ENCODE data around the gene PINLYP. TPM values are rescaled to one million over a fixed set of nuclear protein-coding genes. Genes with fewer than 3 reads are reported as not detected.
A peak's percentile ranks its signal among the peaks of the same experiment; 100 is the strongest.
"Not testable (repeated sequence)": the region's sequence is repeated elsewhere in the genome, so short reads cannot be mapped to it uniquely, and the experiment has no call there.

Gene PINLYP
- total RNA-seq, 1 donor from 2014 or later = 9.5 TPM

DNA sequence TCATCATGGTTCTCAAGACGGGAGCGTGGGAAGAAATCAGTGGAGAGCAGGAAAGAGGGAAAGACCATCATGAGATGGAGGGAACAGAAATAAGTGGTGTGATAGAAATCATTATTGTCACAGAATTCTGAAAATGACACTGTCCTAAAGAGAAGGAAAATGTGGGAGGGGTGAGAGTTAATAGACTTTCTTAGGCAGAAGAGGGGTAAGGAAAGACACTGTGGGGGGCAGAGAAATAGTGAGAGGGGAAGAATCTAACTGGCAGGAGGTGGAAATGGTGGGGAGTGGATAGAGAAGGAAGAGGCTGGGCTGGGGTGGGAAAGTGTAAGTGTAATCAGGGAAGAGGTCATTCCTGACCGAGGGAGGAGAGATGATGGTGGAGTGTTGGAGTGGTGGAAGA, 3.2 kb downstream of the PINLYP start:
- Mint-ChIP-seq H3K36me3 (ENCODE audit: low read depth) (no peaks in the 10 kb centered on the region), H3K27me3 (ENCODE audit: low read depth) (no peaks in the 10 kb centered on the region), H3K4me3 (peak overlapping the region; percentile 80), H3K27ac (ENCODE audit: unreplicated experiment) (no peak overlapping the region), H3K9me3 (no peaks in the 10 kb centered on the region), H3K4me1 (peaks cover 59% of the 10 kb centered on the region)
- TF ChIP-seq, protein P1, sequence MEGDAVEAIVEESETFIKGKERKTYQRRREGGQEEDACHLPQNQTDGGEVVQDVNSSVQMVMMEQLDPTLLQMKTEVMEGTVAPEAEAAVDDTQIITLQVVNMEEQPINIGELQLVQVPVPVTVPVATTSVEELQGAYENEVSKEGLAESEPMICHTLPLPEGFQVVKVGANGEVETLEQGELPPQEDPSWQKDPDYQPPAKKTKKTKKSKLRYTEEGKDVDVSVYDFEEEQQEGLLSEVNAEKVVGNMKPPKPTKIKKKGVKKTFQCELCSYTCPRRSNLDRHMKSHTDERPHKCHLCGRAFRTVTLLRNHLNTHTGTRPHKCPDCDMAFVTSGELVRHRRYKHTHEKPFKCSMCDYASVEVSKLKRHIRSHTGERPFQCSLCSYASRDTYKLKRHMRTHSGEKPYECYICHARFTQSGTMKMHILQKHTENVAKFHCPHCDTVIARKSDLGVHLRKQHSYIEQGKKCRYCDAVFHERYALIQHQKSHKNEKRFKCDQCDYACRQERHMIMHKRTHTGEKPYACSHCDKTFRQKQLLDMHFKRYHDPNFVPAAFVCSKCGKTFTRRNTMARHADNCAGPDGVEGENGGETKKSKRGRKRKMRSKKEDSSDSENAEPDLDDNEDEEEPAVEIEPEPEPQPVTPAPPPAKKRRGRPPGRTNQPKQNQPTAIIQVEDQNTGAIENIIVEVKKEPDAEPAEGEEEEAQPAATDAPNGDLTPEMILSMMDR (conservative IDR thresholded peaks at IDR 0.05) = no peak
- DNase-seq (ENCODE audit: low read depth, low spot score) = no peak

DNA sequence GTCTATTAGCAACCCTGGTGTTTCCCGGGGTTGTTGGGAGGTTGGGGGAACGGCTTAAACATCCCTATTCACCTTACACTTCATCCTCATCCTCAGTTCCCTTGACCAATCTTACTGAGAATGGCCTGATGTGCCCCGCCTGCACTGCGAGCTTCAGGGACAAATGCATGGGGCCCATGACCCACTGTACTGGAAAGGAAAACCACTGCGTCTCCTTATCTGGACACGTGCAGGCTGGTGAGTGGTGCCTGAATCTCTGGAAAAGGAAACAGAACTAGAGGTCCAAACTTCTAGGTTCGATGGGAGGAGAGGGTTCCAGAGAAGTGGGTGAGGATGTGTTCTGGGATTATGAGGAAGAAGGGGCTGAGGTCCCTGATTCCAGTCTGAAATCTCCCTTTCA, 5.9 kb downstream of the PINLYP start:
- peak overlapping the region; percentile 95 for H3K27ac Mint-ChIP-seq (ENCODE audit: unreplicated experiment)
- H3K36me3 Mint-ChIP-seq (ENCODE audit: low read depth) = peaks cover 3% of the 10 kb centered on the region
- no peaks in the 10 kb centered on the region for H3K27me3 Mint-ChIP-seq (ENCODE audit: low read depth)
- TF ChIP-seq, protein P1 (conservative IDR thresholded peaks at IDR 0.05) = no peak
- H3K4me1 Mint-ChIP-seq = peaks cover 49% of the 10 kb centered on the region
- peak overlapping the region; percentile 96 for H3K4me3 Mint-ChIP-seq
- DNase-seq (ENCODE audit: low read depth, low spot score) = no peak
- H3K9me3 Mint-ChIP-seq = no peaks in the 10 kb centered on the region

DNA sequence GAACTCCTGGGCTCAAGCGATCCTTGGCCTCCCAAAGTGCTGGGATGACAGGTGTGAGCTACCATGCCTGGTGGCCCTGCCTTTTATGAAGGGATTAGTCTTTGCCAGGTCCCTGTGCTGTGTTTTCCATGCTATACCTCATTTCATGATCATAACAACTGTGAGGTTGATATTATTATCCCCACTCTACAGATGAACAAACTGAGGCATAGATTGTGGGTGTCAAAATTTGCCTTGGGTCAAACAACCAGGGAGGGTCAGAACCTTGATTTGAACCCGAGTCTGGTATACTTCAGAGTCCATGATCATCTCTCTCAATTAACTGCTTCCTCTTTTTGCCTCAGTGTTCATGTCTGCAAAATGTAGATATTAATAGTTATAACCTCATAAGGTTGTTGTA, 6.9 kb downstream of the PINLYP start:
- Mint-ChIP-seq H3K4me3 (peak overlapping the region; percentile 74), H3K27ac (ENCODE audit: unreplicated experiment) (no peak overlapping the region), H3K27me3 (ENCODE audit: low read depth) (no peaks in the 10 kb centered on the region), H3K36me3 (ENCODE audit: low read depth) (peaks cover 5% of the 10 kb centered on the region), H3K9me3 (no peaks in the 10 kb centered on the region), H3K4me1 (peaks cover 40% of the 10 kb centered on the region)
- TF ChIP-seq, protein P1 (conservative IDR thresholded peaks at IDR 0.05) = no peak
- no peak for DNase-seq (ENCODE audit: low read depth, low spot score)

DNA sequence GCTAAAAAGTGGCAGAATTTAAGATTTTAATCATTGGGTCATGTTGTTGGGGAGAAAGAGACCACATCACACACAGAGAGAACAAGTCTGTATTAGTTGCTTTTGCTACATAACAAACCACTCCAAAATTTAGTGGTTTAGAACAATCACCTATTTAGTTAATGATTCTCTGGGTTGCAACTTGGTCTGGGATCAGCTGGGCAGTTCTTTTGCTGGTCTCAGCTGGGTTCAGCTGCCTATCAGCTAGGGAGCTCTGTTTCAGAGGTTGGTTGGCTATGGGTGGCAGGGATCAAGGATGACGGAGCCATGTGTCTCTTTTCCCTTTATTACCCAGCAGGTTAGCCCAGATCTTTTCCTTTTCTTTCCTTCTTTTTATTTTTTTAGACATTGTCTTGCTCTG, 8.9 kb downstream of the PINLYP start:
- DNase-seq (ENCODE audit: low read depth, low spot score) = no peak
- peaks cover 32% of the 10 kb centered on the region for H3K4me1 Mint-ChIP-seq
- peaks cover 8% of the 10 kb centered on the region for H3K36me3 Mint-ChIP-seq (ENCODE audit: low read depth)
- no peaks in the 10 kb centered on the region for H3K27me3 Mint-ChIP-seq (ENCODE audit: low read depth)
- no peaks in the 10 kb centered on the region for H3K9me3 Mint-ChIP-seq
- H3K27ac Mint-ChIP-seq (ENCODE audit: unreplicated experiment) = peak overlapping the region; percentile 91
- peak overlapping the region; percentile 25 for H3K4me3 Mint-ChIP-seq
- TF ChIP-seq, protein P1 (conservative IDR thresholded peaks at IDR 0.05) = no peak

DNA sequence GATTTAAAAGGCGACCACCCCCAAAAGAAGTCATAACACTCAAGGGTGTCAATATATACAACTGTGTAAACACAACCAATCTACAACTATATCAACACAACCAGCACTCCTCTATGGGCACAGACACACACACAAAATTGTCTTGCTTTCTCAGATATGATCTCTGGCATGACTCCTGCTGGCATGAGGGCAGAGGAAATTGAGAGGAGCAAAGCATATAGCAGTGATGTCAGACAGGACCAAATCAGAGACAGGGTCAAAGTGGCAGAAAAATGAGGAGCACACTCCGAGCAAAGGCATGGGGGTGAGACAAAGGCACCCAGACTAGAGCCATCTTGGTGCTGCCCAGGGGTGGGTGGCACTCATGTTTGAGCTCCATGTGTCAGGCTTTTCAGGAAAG, 10.7 kb downstream of the PINLYP start:
- Mint-ChIP-seq H3K9me3 (no peaks in the 10 kb centered on the region), H3K36me3 (ENCODE audit: low read depth) (peaks cover 8% of the 10 kb centered on the region), H3K4me1 (peaks cover 18% of the 10 kb centered on the region), H3K4me3 (no peak overlapping the region), H3K27me3 (ENCODE audit: low read depth) (no peaks in the 10 kb centered on the region), H3K27ac (ENCODE audit: unreplicated experiment) (no peak overlapping the region)
- DNase-seq (ENCODE audit: low read depth, low spot score) = no peak
- TF ChIP-seq, protein P1 (conservative IDR thresholded peaks at IDR 0.05) = no peak

DNA sequence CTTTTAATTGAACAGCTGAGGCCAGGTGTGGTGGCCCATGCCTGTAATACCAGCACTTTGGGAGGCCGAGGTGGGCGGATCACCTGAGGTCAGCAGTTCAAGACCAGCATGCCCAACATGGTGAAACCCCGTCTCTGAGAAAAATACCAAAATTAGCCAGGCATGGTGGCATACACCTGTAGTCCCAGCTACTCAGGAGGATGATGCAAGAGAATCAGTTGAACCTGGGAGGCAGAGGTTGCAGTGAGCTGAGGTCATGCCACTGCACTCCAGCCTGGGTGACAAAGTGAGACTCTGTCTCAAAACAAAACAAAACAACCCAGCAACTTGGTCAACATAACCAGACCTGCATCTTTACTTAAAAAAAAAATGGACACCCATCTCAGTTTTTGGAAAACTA, 11.4 kb downstream of the PINLYP start:
- not testable (repeated sequence) for H3K27ac Mint-ChIP-seq (ENCODE audit: unreplicated experiment); DNase-seq (ENCODE audit: low read depth, low spot score); H3K36me3 Mint-ChIP-seq (ENCODE audit: low read depth); H3K27me3 Mint-ChIP-seq (ENCODE audit: low read depth); H3K4me3 Mint-ChIP-seq; H3K9me3 Mint-ChIP-seq
- peaks cover 11% of the 10 kb centered on the region for H3K4me1 Mint-ChIP-seq

Data from neural crest cell (in vitro differentiated cells).